D721Med (cell line): Measurements from ENCODE around the gene G3BP1.

Experiments
- DNase-seq: peaks from one replicate; pipeline ENCODE4 v3.0.0; 2011; ENCODE audit warnings: low spot score; ENCODE audit not compliant: insufficient read length
- FAIRE-seq: peaks from 2 replicates; lab custom pipeline; 2011; peaks lifted over from hg19 to GRCh38; lab: Jason Lieb, UNC
- TF ChIP-seq, protein P1 (sequence below): IDR thresholded peaks from 2 replicates; pipeline ENCODE4 v1.5.1; 2012; ENCODE audit warnings: mild to moderate bottlenecking, control low read depth; ENCODE audit not compliant: insufficient read depth; ENCODE audit errors: missing control alignments

Gene G3BP1

DNA sequence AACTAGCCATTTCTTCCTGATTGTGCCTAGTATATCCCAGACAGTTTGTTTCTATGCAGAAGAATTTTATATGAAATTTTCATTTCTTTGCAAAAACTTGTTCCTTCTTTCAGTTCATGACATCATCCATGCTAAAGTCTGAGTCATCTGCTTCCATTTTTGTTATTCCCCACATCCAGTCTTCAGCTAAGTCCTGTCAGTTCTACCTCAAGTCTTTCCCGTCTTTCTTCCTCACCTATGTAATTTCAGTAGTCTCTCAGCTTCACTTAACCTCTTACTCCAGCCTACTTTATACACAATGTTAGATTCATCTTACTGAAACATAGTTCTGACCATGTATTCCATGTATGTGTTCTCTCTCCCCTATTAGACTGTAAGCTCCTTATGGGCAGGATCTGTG is 39.1 kb downstream of the G3BP1 start:
- TF ChIP-seq, protein P1, sequence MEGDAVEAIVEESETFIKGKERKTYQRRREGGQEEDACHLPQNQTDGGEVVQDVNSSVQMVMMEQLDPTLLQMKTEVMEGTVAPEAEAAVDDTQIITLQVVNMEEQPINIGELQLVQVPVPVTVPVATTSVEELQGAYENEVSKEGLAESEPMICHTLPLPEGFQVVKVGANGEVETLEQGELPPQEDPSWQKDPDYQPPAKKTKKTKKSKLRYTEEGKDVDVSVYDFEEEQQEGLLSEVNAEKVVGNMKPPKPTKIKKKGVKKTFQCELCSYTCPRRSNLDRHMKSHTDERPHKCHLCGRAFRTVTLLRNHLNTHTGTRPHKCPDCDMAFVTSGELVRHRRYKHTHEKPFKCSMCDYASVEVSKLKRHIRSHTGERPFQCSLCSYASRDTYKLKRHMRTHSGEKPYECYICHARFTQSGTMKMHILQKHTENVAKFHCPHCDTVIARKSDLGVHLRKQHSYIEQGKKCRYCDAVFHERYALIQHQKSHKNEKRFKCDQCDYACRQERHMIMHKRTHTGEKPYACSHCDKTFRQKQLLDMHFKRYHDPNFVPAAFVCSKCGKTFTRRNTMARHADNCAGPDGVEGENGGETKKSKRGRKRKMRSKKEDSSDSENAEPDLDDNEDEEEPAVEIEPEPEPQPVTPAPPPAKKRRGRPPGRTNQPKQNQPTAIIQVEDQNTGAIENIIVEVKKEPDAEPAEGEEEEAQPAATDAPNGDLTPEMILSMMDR = no peak
- DNase-seq (no peak), FAIRE-seq (no peak)

DNA sequence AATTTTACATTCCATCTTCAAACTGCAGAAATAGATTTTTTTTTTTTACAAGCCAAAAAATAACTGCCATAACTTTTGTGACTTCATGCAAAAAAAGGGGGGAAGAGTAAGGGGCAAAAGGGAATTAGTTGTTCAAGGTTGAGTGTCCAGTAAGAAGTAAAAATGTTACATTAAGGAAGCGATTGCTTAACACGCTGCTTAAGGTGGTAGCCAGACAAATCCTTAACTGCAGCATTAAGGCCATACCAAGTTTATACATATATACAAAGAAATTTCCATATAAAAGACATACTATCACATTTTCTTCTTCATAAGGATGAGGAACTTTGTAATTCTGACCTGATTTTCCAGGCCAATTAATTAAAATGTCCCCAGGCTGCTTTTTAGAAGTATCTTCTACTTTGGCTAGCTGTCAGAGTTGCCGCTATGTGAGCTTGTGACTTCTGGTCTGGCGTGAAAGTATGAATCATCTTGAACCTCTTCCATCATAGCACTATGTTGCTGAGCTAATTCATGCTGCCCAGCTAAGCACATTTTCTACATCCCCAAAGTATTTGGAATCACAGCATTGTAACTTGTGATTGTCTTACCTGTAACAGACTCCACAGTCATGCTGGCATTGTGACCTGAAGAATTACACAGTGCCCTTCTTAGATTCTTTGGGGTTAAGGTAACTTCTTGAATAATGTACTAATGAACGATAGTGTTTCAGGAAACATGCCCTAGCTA is 40.0 kb downstream of the G3BP1 start:
- no peak for FAIRE-seq
- TF ChIP-seq, protein P1 = no peak
- no peak for DNase-seq

DNA sequence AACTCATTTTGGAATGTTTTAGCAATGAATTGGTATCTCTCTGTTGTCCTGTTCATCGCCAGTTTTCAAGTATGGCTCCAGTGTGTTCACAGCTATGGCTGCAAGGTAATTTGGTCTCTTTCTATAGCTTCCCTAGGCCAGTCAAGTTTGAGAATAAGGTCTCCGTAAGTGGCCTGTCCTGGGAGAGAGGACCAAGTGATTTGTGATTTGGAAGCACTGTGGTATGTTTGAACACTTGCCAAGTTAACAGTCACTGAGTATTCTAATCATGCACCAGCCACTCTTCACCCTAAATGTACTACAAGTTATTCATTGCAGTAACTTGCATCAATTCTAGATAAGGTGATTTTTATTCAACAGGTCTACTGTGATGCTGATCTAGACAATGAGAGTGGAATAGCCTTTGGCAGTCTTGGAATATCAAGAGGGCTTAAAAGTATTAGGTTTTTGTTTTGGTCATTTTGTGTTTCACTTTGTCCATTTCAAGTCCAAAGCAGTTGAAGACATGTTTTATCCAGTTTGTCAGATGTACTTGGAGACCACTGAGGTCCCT is 41.1 kb downstream of the G3BP1 start:
- TF ChIP-seq, protein P1 = no peak
- FAIRE-seq = no peak
- DNase-seq = no peak

DNA sequence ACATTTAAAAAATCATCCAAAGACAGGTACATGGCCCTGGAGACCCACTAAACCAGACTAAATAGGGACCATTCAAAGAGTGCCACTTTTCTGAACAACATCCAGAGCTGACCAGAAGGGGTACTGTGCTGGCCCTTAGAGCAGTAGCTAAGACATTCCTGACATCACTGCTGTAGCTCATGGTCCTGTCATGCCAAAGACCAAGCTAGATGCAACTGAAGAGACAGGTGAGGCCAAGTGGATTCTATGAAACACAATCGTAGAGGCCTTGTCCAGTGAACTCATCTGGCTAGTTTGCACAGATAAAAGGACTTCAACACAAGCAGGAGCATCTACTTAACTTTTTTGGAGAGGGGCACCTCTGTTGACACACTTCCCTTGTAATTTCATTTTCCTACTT is 43.3 kb downstream of the G3BP1 start:
- TF ChIP-seq, protein P1 = no peak
- DNase-seq (no peak), FAIRE-seq (no peak)

DNA sequence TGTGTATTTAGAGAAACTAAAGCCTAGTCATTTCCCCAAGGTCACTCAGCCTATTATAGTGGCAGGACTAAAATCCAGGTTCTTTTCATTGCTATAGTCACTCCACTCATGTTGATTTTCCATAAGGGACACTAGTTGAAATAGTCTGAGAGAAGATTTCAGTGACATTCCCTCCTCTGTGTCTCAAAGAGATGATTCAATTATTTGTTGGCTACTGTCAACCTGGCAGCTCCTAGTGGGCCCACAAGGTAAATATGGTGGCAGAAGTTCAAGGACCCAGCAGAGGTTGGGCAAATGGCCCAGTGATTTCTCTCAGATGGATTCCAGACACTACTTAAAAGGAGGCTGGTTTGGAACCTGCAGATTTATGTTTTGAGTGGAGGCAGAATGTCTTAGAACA is 48.1 kb downstream of the G3BP1 start:
- TF ChIP-seq, protein P1 = no peak
- DNase-seq (no peak), FAIRE-seq (no peak)

DNA sequence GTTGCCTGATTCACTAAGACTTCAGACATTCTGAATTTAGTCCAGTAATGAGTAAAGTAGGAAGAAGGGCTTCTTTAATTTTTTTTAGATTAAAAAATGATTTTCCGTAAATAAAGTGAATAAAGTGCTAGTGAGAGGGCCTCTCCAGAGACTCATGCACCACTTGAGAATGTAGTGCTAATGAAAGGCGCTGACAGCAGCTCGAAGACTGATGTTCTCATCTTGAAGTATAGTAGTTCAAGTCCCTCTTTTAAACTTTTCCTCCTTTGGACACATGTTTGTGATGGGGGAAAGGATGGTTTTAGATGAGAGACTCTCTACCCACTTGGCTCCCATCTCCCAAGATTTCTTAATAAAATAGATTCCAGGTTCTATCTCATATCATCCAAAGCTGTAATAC is 48.5 kb downstream of the G3BP1 start:
- FAIRE-seq = no peak
- TF ChIP-seq, protein P1 = no peak
- no peak for DNase-seq

DNA sequence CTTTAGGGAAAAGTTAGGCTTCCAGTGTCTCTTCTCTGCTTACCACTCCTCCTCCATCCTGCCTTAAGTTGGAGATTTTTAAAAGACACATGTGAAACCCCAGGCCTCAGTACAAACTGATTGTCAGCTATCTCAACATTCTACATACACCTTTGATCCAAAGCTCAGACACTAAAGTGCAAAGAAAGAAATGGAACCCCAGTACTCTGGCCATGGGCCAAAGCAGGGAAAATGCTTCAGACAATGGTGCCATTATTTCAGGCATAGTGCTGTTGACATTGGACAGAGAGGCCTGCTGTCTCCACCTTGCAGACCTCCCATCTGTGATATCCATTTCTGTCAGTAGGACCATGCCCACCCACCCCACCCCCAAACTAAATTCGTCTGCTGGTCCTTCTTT is 49.1 kb downstream of the G3BP1 start:
- TF ChIP-seq, protein P1 = no peak
- no peak for FAIRE-seq
- DNase-seq = no peak
